ENCODE measurements around the gene ATP6V0C.

DNA sequence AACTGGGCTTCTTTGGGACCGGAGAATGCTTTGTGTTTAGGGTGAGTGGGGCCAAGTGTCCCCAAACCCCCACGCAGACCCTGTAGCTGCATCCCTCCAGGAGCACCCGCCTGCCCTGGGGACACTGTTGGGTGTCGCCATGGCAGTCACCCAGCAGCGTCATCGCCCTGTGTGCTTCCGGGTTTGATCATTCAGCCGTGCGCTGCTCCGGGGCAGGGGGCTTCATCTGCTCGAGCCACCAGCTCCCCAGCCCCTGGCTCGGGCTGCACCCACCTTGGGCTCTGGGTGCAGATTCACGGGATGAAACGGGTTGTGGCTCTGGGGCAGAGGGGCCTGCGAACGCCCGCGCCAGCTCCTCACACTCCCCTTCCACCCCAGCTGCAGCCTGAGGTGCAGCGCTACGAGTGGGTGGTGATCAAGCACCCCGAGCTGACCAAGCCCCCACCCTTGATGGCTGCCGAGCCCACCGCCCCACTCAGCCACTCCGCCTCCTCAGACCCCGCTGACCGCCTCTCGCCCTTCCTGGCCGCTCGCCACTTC lies 13.8 kb upstream of the ATP6V0C start:
- TF ChIP-seq, protein P1, sequence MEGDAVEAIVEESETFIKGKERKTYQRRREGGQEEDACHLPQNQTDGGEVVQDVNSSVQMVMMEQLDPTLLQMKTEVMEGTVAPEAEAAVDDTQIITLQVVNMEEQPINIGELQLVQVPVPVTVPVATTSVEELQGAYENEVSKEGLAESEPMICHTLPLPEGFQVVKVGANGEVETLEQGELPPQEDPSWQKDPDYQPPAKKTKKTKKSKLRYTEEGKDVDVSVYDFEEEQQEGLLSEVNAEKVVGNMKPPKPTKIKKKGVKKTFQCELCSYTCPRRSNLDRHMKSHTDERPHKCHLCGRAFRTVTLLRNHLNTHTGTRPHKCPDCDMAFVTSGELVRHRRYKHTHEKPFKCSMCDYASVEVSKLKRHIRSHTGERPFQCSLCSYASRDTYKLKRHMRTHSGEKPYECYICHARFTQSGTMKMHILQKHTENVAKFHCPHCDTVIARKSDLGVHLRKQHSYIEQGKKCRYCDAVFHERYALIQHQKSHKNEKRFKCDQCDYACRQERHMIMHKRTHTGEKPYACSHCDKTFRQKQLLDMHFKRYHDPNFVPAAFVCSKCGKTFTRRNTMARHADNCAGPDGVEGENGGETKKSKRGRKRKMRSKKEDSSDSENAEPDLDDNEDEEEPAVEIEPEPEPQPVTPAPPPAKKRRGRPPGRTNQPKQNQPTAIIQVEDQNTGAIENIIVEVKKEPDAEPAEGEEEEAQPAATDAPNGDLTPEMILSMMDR (IDR thresholded peaks at IDR 0.05) = no peak
- no peak for TF ChIP-seq POLR2A (IDR thresholded peaks at IDR 0.05)
- no peak for TF ChIP-seq POLR2AphosphoS5 (IDR thresholded peaks at IDR 0.05)
